Neural progenitor cell (in vitro differentiated cells): Measurements from ENCODE around the gene HEXD. TPM values are rescaled to one million over a fixed set of nuclear protein-coding genes. Genes with fewer than 3 reads are reported as not detected.
"Not testable (repeated sequence)": the region's sequence is repeated elsewhere in the genome, so short reads cannot be mapped to it uniquely, and the experiment has no call there.

Experiments used
- DNase-seq: peaks from one replicate; pipeline ENCODE4 v3.0.0-alpha.2; 2016; ENCODE audit warnings: low spot score
- H2AFZ ChIP-seq: fragments of 200-600 bp; sonication (generic); replicated peaks from 2 replicates; pipeline ENCODE4 v1.6.1; 2016; ENCODE audit warnings: antibody characterized with exemption
- H3F3A ChIP-seq: fragments of 200-600 bp; sonication (generic); 2 replicates; pipeline ENCODE4 v1.6.1; 2016; ENCODE audit warnings: antibody characterized with exemption, low read depth
- H3K27ac ChIP-seq: fragments of 200-600 bp; sonication (generic); 2 replicates; pipeline ENCODE4 v1.5.1; 2016; ENCODE audit warnings: mild to moderate bottlenecking
- H3K27me3 ChIP-seq: fragments of 200-600 bp; sonication (generic); 2 replicates; pipeline ENCODE4 v1.6.1; 2016; ENCODE audit warnings: mild to moderate bottlenecking, moderate library complexity
- H3K36me3 ChIP-seq: fragments of 200-600 bp; sonication (generic); 2 replicates; pipeline ENCODE4 v1.5.1; 2016
- H3K4me1 ChIP-seq: fragments of 200-600 bp; sonication (generic); 2 replicates; pipeline ENCODE4 v1.6.1; 2016; ENCODE audit warnings: mixed run types
- H3K4me2 ChIP-seq: fragments of 200-600 bp; sonication (generic); 2 replicates; pipeline ENCODE4 v1.6.1; 2016
- H3K4me3 ChIP-seq: fragments of 200-600 bp; sonication (generic); 2 replicates; pipeline ENCODE4 v1.5.1; 2016
- H3K79me2 ChIP-seq: fragments of 200-600 bp; sonication (generic); 2 replicates; pipeline ENCODE4 v1.6.1; 2016; ENCODE audit warnings: low read depth
- H3K9ac ChIP-seq: fragments of 200-600 bp; sonication (generic); 2 replicates; pipeline ENCODE4 v1.6.1; 2016
- H3K9me3 ChIP-seq: fragments of 200-600 bp; sonication (generic); 2 replicates; pipeline ENCODE4 v1.5.1; 2016; ENCODE audit warnings: low read depth
- H4K20me1 ChIP-seq: fragments of 200-600 bp; sonication (generic); 2 replicates; pipeline ENCODE4 v1.6.1; 2016; ENCODE audit warnings: low read depth
- H3K27ac Mint-ChIP-seq: 3 replicates; pipeline ENCODE4 v1.8.0; 2021; ENCODE audit warnings: mixed read lengths
- H3K27me3 Mint-ChIP-seq: 2 replicates; pipeline ENCODE4 v1.8.0; 2022; ENCODE audit warnings: low read depth, mild to moderate bottlenecking, inconsistent platforms, moderate library complexity, mixed read lengths; ENCODE audit not compliant: insufficient read depth
- H3K36me3 Mint-ChIP-seq: 3 replicates; pipeline ENCODE4 v1.8.0; 2021; ENCODE audit warnings: mixed read lengths
- H3K4me1 Mint-ChIP-seq: 3 replicates; pipeline ENCODE4 v1.8.0; 2021; ENCODE audit warnings: mixed read lengths
- H3K4me3 Mint-ChIP-seq: 3 replicates; pipeline ENCODE4 v1.8.0; 2021; ENCODE audit warnings: mild to moderate bottlenecking, moderate library complexity, mixed read lengths
- H3K9me3 Mint-ChIP-seq: 3 replicates; pipeline ENCODE4 v1.8.0; 2020; ENCODE audit warnings: mixed read lengths
- CTCF ChIP-seq: fragments of 200-600 bp; sonication (generic); IDR thresholded peaks from 2 replicates; pipeline ENCODE4 v1.5.1; 2017; ENCODE audit warnings: antibody characterized with exemption, mild to moderate bottlenecking
- EZH2 ChIP-seq: fragments of 200-600 bp; sonication (generic); IDR thresholded peaks from 2 replicates; pipeline ENCODE4 v1.6.1; 2017; ENCODE audit warnings: antibody characterized with exemption, mild to moderate bottlenecking, moderate library complexity
- EZH2phosphoT487 ChIP-seq: fragments of 200-600 bp; sonication (generic); IDR thresholded peaks from 2 replicates; pipeline ENCODE4 v1.6.1; 2017; ENCODE audit warnings: antibody characterized with exemption
- total RNA-seq: library from RNA; depleted of rRNA; stranded (reverse); fragments of >200 nt; gene quantifications from 2 replicates; pipeline ENCODE4 v1.2.3, GENCODE V29; 2015; ENCODE audit warnings: low replicate concordance

HEXD gene
- total RNA-seq, 1 donor from 2014 or later: 22.3 TPM

- Histone ChIP-seq H3F3A (peaks cover 5% of the 10 kb centered on the region), H3K9me3 (no peaks in the 10 kb centered on the region), H2AFZ (peak within 1 kb of the TSS; percentile 90), H3K27me3 (no peaks in the 10 kb centered on the region), H3K4me3 (peak within 1 kb of the TSS; percentile 97), H3K36me3 (no peaks in the 10 kb centered on the region), H3K4me1 (peaks cover 7% of the 10 kb centered on the region), H4K20me1 (peaks cover 12% of the 10 kb centered on the region), H3K4me2 (peak within 1 kb of the TSS; percentile 89), H3K9ac (peak within 1 kb of the TSS; percentile 80), H3K79me2 (peaks cover 26% of the 10 kb centered on the region), H3K27ac (no peak within 1 kb of the TSS)
- H3K36me3 Mint-ChIP-seq: no peaks in the 10 kb centered on the region
- H3K27me3 Mint-ChIP-seq: peaks cover 2% of the 10 kb centered on the region
- H3K27ac Mint-ChIP-seq: peak within 1 kb of the TSS; percentile 48
- H3K9me3 Mint-ChIP-seq: peaks cover 14% of the 10 kb centered on the region
- H3K4me3 Mint-ChIP-seq: peak within 1 kb of the TSS; percentile 89
- peak; percentile 97 for DNase-seq
- no peak for TF ChIP-seq EZH2phosphoT487
- TF ChIP-seq EZH2: no peak
- no peak for TF ChIP-seq CTCF
- peaks cover 15% of the 10 kb centered on the region for H3K4me1 Mint-ChIP-seq
Measured at GRCh38 chr17:82450357-82451106, 32.4 kb downstream of the HEXD start, which contains the start of gene CYBC1. TSS of gene CYBC1 (minus strand) at chr17:82450752. CDS start at chr17:82449254, 1,498 bp downstream.

- Histone ChIP-seq H3K9me3 (no peaks in the 10 kb centered on the region), H3K27me3 (no peaks in the 10 kb centered on the region), H3K27ac (no peak overlapping the region), H4K20me1 (peaks cover 12% of the 10 kb centered on the region), H3F3A (peaks cover 5% of the 10 kb centered on the region), H3K36me3 (no peaks in the 10 kb centered on the region), H2AFZ (no peak overlapping the region), H3K4me3 (no peak overlapping the region), H3K4me1 (peaks cover 7% of the 10 kb centered on the region), H3K4me2 (no peak overlapping the region), H3K9ac (no peak overlapping the region), H3K79me2 (peaks cover 26% of the 10 kb centered on the region)
- Mint-ChIP-seq H3K4me3 (peak overlapping the region; percentile 89), H3K36me3 (peaks cover 2% of the 10 kb centered on the region), H3K27ac (no peak overlapping the region), H3K4me1 (peaks cover 16% of the 10 kb centered on the region), H3K27me3 (peaks cover 2% of the 10 kb centered on the region), H3K9me3 (peaks cover 14% of the 10 kb centered on the region)
- no peak for DNase-seq
- TF ChIP-seq EZH2phosphoT487 (no peak), CTCF (no peak), EZH2 (no peak)
Measured at GRCh38 chr17:82452162-82452561, 34.0 kb downstream of the HEXD start.

DNA sequence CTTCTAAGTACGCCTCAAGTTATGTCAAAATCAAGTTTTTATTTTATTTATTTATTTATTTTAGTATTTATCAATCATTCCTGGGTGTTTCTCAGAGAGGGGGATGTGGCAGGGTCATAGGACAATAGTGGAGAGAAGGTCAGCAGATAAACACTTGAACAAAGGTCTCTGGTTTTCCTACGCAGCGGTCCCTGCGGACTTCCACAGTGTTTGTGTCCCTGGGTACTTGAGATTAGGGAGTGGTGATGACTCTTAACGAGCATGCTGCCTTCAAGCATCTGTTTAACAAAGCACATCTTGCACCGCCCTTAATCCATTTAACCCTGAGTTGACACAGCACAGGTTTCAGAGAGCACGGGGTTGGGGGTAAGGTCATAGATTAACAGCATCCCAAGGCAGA is 35.0 kb downstream of the HEXD start:
- H3K27me3 ChIP-seq, H3K27ac Mint-ChIP-seq, DNase-seq, H3K9me3 ChIP-seq, H3K4me2 ChIP-seq, H2AFZ ChIP-seq, H3K27me3 Mint-ChIP-seq, H3K27ac ChIP-seq, H3K4me3 Mint-ChIP-seq, H3K9ac ChIP-seq, H3K36me3 Mint-ChIP-seq, H3K4me3 ChIP-seq, H3K36me3 ChIP-seq: not testable (repeated sequence)
- H3K4me1 Mint-ChIP-seq: peaks cover 24% of the 10 kb centered on the region
- peaks cover 14% of the 10 kb centered on the region for H3K9me3 Mint-ChIP-seq
- Histone ChIP-seq H4K20me1 (peaks cover 13% of the 10 kb centered on the region), H3F3A (peaks cover 15% of the 10 kb centered on the region), H3K4me1 (peaks cover 13% of the 10 kb centered on the region), H3K79me2 (peaks cover 19% of the 10 kb centered on the region)

- DNase-seq, H3K4me3 ChIP-seq, H3K4me3 Mint-ChIP-seq, H3K27ac Mint-ChIP-seq, H3K9ac ChIP-seq, H3K36me3 Mint-ChIP-seq, H3K4me2 ChIP-seq, H3K9me3 ChIP-seq, H3K27me3 ChIP-seq, H3K27me3 Mint-ChIP-seq, H2AFZ ChIP-seq, H3K36me3 ChIP-seq, H3K27ac ChIP-seq: not testable (repeated sequence)
- Histone ChIP-seq H3F3A (peaks cover 17% of the 10 kb centered on the region), H3K4me1 (peaks cover 13% of the 10 kb centered on the region), H3K79me2 (peaks cover 18% of the 10 kb centered on the region), H4K20me1 (peaks cover 13% of the 10 kb centered on the region)
- H3K4me1 Mint-ChIP-seq: peaks cover 24% of the 10 kb centered on the region
- peaks cover 14% of the 10 kb centered on the region for H3K9me3 Mint-ChIP-seq
Measured at GRCh38 chr17:82453706-82454105, 35.6 kb downstream of the HEXD start.
